HG02623 (cell line): ENCODE measurements around the gene YY1.

Experiments used
- ATAC-seq: cut with Tn5 transposase; IDR thresholded peaks from one replicate; pipeline ENCODE4 v1.9.1; 2021; ENCODE audit warnings: moderate library complexity; ENCODE audit not compliant: unreplicated experiment

The YY1 gene

DNA sequence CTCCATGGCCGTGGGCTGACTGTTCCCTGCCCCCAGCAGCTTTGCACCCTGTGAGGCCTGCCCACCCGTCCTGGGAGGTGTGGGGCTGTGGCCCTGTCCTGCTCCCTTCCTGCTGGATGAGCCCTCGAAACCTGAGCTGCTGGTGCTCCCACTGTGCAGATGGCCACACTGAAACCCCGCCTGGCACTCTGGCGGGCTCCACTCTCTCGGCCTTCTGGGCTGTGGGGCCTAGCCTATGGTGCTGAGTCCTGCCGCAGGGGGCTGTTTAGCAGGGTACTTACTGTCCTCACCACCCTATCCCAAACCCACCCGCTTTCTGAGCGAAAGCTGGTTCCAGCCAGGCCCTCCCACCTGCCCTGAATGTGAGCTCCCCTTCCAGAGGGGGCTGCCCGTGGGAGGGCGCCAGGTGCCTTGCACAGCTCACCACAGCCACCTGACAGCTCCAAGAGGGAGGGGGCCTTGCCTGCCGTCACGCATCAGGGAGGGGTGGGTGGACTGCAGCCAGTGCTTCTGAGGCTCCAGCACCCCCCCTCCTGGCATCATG is 91.5 kb downstream of the YY1 start:
- ATAC-seq = no peak

DNA sequence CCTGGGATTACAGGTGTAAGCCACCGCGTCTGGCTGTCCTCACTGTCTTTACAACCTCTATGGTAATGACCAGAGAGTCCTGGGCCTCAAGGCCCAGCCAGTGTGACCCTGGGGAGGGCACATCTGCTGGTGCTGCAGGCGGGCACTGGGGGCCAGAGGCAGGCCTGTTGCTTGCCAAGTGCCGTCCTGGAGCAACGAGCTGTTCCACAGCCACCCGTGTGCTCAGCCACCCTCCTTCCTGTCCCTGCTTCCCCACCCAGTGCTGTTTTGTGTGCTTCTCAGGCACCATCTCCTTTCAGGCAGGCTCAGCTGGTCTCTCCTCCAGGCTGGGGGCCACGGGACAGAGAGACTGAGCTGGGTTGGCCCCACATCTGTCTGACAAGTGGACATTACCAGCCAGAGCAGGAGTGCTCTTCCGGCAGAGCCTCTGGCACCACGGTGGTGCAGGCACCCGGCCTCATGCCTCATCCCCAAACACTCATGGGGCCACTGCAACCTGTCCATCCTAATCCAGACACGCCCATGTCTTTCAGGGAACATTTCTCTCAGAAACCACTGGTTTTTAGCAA is 93.2 kb downstream of the YY1 start:
- ATAC-seq = no peak
